Measurements from ENCODE around the gene AMZ2. TPM values are rescaled to one million over a fixed set of nuclear protein-coding genes. Genes with fewer than 3 reads are reported as not detected.

Gene AMZ2
- total and polyA plus RNA-seq, 4 donors = 57.5 to 122 (median 98.8) TPM

DNA sequence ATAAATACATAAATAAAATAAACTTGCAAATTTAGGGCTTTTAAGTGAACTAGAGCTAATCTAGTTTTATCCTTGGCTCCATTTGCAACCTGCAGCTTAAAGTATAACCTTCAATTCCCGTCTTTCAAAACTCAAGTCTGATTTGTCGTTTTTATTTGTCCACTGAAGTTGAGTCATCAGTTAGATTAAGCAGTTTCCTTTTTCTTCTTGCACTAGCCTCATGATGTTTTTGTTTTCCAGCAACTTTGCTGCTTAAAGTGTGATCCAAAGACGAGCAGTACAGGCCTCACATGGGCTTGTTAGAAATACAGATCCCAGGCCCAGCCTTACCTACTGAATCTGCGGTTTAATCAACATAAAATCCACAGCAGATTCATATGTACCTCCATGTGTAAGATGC lies 57.3 kb downstream of the AMZ2 start:
- H3K27ac ChIP-seq (ENCODE audit: low read depth, low read length) = no peak overlapping the region
- no peaks in the 10 kb centered on the region for H3K4me1 ChIP-seq (ENCODE audit: control insufficient read depth, insufficient read depth, low read length)
- WGBS (ENCODE audit: insufficient coverage) = 100% methylated on average over 1 of the region's 4 CpGs
- no peaks in the 10 kb centered on the region for H3K9me3 ChIP-seq (ENCODE audit: control insufficient read depth, insufficient read depth, low read length)
- no peak overlapping the region for H3K4me3 ChIP-seq (ENCODE audit: low read depth, low read length)
- H3K36me3 ChIP-seq (ENCODE audit: control insufficient read depth, insufficient read depth, low read length) = no peaks in the 10 kb centered on the region
- DNase-seq (ENCODE audit: low read depth in 4 of 6, low spot score in 6 of 6) = no peak
- no peaks in the 10 kb centered on the region for H3K27me3 ChIP-seq (ENCODE audit: control insufficient read depth, insufficient read depth, low read length)

Other genes starting within 250 kb of the AMZ2 start
- 10 to 100 TPM; 44.1 to 51.8 TPM for gene KPNA2, start 212.3 kb upstream of the AMZ2 start, total RNA-seq
- 100 to 1,000 TPM; 100 to 101 TPM for gene KPNA2, start 212.3 kb upstream of the AMZ2 start, polyA plus RNA-seq (ENCODE audit: insufficient read length in 2 of 2)
- 10 to 100 TPM; 11.1 to 36.5 TPM for gene SLC16A6, start 43.1 kb downstream of the AMZ2 start, total RNA-seq
- gene SLC16A6, start 43.1 kb downstream of the AMZ2 start, polyA plus RNA-seq (ENCODE audit: insufficient read length in 2 of 2) = 1 to 10 TPM; 2.3 to 7.6 TPM
- gene ARSG, start 43.5 kb downstream of the AMZ2 start, total RNA-seq = 10 to 100 TPM; 10.6 to 18.8 TPM
- 1 to 10 TPM; 8.2 to 9.2 TPM for gene ARSG, start 43.5 kb downstream of the AMZ2 start, polyA plus RNA-seq (ENCODE audit: insufficient read length in 2 of 2)
- 10 to 100 TPM; 48.0 to 84.8 TPM for gene WIPI1, start 209.5 kb downstream of the AMZ2 start, total RNA-seq
- gene WIPI1, start 209.5 kb downstream of the AMZ2 start, polyA plus RNA-seq (ENCODE audit: insufficient read length in 2 of 2) = 10 to 100 TPM; 19.2 to 35.0 TPM

Data from spinal cord (tissue), 10 donors.